Measurements from ENCODE around the gene CREB3L2.

The CREB3L2 gene

GRCh38 chr7:137950263-137950621 is 51.6 kb downstream of the CREB3L2 start:
- no peak for DNase-seq

- no peak for DNase-seq
Measured at GRCh38 chr7:137949416-137950262, 52.2 kb downstream of the CREB3L2 start.

DNA sequence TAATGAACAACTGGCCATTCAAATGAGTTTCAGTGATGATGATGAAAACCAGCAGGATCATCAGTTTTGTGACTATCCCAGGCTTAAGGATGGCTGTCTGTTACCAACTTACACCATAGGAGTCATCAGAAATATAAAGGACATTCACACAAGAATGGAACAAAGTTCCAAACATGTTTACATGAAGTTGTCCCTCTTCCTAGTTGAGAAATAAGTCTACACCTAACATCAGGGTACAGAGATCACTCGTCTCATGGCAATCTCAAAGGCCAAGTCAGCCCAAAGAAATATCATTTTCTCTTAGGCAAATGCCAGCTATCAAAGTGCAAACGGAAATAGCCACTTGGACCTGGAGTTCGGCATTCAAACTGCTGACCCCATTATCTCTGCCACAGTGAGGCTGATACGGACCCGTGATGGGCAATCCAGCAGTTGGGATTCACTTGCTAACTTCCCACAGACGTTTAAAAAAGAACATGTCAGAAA is 53.0 kb downstream of the CREB3L2 start:
- no peak for DNase-seq

GRCh38 chr7:137948083-137948844 is 53.6 kb downstream of the CREB3L2 start:
- DNase-seq = no peak

GRCh38 chr7:137947046-137947445 is 54.8 kb downstream of the CREB3L2 start:
- no peak for DNase-seq

- DNase-seq = no peak
Measured at GRCh38 chr7:137946011-137946410, 55.9 kb downstream of the CREB3L2 start.

DNA sequence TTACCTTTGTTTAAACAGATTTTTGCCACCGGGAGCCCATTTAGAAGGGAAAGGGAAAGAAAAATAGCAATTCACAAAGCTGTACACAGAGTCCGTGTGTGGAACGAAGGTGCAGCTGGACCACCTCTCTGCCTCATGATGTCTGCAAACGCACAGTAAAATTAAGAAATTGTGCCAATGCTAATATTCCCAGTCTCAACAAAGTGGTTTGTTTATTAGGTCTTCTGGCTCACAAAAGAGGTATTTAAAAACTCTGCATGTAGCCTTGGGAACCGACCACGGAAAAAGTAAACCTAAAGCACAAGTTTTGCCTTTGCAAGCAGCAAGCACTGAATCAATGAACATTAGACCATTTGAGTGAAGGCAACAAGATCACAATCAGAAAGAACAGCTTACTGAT is 57.7 kb downstream of the CREB3L2 start:
- DNase-seq = no peak

GRCh38 chr7:137943132-137943551 is 58.7 kb downstream of the CREB3L2 start:
- no peak for DNase-seq

GRCh38 chr7:137942484-137943115 is 59.3 kb downstream of the CREB3L2 start:
- DNase-seq = no peak

DNA sequence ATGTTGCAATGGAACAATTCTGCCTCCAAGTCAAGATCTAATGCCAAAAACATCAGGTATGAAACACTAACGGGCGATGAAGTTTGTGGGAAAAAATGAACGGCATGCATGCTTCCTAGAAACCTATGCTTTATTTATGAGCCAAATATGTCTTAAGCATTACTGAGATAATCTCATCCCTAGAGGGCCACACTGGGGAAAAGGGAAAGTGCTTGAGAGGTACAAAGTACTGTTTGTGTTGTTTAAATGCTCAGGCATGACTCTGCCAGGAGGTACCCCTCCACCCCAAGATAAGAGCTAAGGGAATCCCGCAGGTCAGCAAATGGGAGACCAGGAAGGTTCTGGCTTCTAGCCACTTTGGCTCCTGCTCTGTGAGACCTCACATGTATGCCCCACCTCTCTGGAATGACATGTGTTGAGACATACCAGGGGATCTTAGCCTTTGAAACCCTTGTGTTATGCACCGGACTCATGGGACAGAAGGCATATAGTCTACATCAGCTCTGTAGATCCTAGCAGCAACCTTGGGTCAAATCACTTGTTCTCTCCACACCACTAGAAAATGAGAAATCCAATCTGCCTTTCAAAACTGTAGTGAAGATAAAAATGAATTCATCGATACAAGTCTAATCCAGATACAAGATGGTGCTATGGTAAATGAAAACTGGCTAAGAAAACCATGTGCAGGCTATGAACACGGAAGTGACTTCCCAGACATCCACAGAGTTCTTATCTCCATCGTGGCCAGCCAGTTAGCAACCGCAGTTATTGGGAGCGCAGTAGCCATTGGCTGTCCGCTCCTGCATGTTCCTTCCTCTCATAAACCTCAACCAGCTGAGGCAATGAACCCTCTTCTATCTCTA is 61.0 kb downstream of the CREB3L2 start:
- DNase-seq = no peak

GRCh38 chr7:137940218-137940617 is 61.7 kb downstream of the CREB3L2 start:
- DNase-seq = no peak

DNA sequence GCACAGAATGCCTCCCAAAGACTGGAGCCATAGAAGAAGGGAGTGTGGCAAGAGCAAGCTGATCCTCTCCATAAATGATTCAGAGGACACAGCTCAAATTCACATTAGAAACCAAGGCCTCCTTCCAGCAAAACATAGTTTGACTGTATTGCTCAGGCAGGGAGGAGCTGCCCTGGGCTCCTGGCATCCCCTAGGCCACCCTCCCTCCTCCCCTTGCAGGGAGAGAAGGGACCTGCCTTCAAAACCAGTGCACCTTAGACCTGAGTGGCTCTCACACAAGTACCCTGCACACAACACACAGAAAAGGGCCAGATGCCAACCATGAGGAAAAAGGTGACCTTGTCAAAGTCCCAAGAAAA is 64.7 kb downstream of the CREB3L2 start:
- no peak for DNase-seq

- no peak for DNase-seq
Measured at GRCh38 chr7:137936509-137937201, 65.2 kb downstream of the CREB3L2 start.

GRCh38 chr7:137935884-137936508 is 65.9 kb downstream of the CREB3L2 start:
- DNase-seq = no peak

GRCh38 chr7:137934941-137935883 is 66.7 kb downstream of the CREB3L2 start:
- DNase-seq = no peak

DNA sequence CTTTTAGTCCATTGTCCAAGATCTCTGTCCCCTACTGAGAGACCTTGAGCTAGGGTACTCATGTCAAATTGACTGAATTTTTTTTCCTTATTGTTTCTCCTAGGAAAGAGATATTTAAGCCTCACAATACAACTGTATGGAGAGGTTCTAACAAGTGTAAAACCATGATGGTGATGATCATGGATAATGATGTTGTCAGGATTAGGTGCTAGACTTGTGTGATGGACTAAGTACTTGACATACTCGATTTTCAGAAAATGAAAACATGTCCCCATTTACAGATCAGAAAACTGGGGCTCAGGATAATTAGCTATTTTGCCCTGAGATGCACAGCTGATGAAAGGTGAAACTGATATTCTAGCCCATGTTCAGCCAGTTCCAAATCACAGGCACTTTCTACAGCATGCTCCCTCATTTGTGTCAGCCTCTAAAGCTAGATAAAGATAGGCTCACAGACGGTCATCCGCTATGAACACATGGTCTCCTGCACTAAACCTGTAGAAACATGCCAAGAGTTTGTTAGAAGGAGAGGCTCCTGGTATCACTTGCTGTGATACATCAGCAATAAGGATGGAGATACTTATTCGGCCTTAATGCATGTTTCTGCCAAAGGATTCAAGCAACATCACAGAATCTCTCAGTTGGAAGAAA is 67.6 kb downstream of the CREB3L2 start:
- DNase-seq = no peak

- no peak for DNase-seq
Measured at GRCh38 chr7:137933270-137934017, 68.4 kb downstream of the CREB3L2 start.

DNA sequence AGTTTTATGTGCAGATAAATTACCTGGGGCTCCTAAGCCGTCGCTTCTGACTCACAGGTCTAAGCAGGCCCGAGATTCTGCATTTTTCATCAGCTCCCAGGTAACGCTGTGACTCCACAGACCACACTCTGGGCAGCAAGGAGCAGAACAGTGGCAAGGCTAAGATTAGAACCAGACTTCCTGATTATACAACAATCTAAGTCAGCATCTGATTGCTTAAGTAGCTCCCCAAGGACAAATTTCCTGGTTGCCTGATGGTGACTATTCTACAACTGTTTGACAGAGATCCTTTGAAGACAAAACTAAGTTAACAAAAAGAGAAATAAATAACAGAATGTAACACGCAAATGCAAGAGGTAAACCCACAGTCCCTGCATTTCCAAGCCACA is 69.0 kb downstream of the CREB3L2 start:
- no peak for DNase-seq

- no peak for DNase-seq
Measured at GRCh38 chr7:137931823-137932222, 70.1 kb downstream of the CREB3L2 start.
